ENCODE results near the gene NAT9.
A peak's percentile ranks its signal among the peaks of the same experiment; 100 is the strongest.

NAT9 gene

DNA sequence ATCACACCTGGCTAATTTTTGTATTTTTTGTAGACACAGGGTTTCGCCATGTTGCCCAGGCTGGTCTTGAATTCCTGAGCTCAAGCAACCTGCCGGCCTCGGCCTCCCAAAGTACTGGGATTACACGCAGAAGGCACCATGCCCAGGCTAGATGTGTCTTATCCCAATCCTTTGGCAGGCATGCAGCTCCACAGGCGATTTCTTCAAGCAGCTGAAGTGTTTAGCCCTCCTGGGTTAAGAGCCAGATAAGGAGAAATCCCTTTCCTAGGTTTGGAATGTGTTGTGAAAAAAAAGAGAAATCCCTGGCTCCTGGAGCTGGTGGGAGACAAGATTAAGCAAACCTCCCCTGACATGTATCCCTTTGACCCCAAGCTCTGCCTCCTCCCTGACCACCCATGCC lies 29.8 kb downstream of the NAT9 start:
- no peak for DNase-seq (ENCODE audit: low read depth, low spot score)
- Histone ChIP-seq H3K4me3 (ENCODE audit: low read length) (no peak overlapping the region), H3K36me3 (ENCODE audit: control insufficient read depth, insufficient read depth, low read length) (no peaks in the 10 kb centered on the region), H3K9me3 (ENCODE audit: control insufficient read depth, insufficient read depth, low read length) (no peaks in the 10 kb centered on the region), H3K27me3 (ENCODE audit: control insufficient read depth, insufficient read depth, low read length) (no peaks in the 10 kb centered on the region), H3K4me1 (ENCODE audit: control insufficient read depth, insufficient read depth, low read length) (peaks cover 12% of the 10 kb centered on the region), H3K27ac (ENCODE audit: low read length) (no peak overlapping the region)
- no CpG with 5 or more reads among the region's 5 CpGs for WGBS (ENCODE audit: insufficient coverage, insufficient read length)

DNA sequence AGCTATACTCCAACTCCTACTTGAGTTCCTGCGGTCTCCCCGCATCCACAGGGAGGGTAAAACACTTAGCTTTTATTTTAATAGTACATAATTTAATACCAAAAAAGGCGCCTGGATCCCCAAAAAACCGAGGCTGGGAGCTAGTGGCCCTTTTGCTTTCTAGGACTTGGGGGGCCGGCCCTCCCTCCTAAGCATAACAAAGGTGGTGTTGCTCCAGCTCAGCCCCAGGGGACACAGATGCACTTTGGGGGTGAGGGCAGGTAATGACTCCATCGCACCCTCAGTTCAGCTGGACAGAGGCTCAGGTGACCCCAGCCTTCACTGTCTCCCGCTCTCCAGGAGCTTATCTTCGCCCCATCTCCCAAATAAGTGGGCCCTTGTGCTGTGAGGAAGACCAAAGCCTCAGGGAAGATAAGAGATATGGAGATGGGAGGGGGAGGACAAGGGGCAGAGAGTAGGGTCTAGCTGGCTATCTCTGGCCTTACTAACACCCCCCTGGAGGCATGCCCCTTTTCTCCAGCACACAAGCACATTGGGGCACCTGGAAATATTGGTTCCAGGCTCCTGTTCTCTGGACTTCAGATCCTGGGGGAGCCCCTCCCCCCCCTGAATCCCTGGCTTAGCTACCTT lies 30.5 kb downstream of the NAT9 start:
- H3K27me3 ChIP-seq (ENCODE audit: control insufficient read depth, insufficient read depth, low read length): no peaks in the 10 kb centered on the region
- H3K27ac ChIP-seq (ENCODE audit: low read length): no peak overlapping the region
- DNase-seq (ENCODE audit: low read depth, low spot score): no peak
- H3K9me3 ChIP-seq (ENCODE audit: control insufficient read depth, insufficient read depth, low read length): no peaks in the 10 kb centered on the region
- WGBS (ENCODE audit: insufficient coverage, insufficient read length): no CpG with 5 or more reads among the region's 8 CpGs
- peaks cover 10% of the 10 kb centered on the region for H3K4me1 ChIP-seq (ENCODE audit: control insufficient read depth, insufficient read depth, low read length)
- H3K36me3 ChIP-seq (ENCODE audit: control insufficient read depth, insufficient read depth, low read length): no peaks in the 10 kb centered on the region
- no peak overlapping the region for H3K4me3 ChIP-seq (ENCODE audit: low read length)

DNA sequence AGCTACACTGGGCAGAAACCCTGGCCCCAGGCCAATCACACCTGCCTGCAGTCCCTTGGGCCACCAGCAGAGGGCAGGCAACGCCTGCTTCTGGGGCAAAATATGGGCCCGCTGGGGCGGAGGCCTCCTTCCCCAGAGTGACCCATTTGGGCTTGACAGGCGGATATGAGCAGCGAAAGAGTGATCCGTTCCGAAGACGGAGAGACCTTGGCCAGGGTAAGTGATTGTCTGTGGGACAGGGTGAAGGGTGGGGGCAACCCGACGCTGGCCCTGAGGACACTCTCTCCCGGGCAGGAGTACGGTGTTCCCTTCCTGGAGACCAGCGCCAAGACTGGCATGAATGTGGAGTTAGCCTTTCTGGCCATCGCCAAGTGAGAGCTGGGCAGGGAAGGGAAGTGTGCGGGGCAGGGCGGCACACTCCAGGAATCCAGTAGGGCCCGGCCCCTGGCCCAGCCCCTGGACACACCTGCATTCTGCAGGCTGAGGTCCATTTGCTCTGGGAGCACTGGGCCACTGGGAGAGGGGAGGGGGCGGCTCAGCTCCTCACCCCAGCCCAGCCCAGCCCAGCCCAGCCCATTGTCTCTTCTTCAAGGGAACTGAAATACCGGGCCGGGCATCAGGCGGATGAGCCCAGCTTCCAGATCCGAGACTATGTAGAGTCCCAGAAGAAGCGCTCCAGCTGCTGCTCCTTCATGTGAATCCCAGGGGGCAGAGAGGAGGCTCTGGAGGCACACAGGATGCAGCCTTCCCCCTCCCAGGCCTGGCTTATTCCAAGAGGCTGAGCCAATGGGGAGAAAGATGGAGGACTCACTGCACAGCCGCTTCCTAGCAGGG lies 31.2 kb downstream of the NAT9 start:
- no peak for DNase-seq (ENCODE audit: low read depth, low spot score)
- peaks cover 10% of the 10 kb centered on the region for H3K4me1 ChIP-seq (ENCODE audit: control insufficient read depth, insufficient read depth, low read length)
- peak overlapping the region; percentile 3; the same call in 1 of the 2 replicates for H3K4me3 ChIP-seq (ENCODE audit: low read length)
- no CpG with 5 or more reads among the region's 24 CpGs for WGBS (ENCODE audit: insufficient coverage, insufficient read length)
- H3K27ac ChIP-seq (ENCODE audit: low read length): no peak overlapping the region
- H3K36me3 ChIP-seq (ENCODE audit: control insufficient read depth, insufficient read depth, low read length): no peaks in the 10 kb centered on the region
- H3K9me3 ChIP-seq (ENCODE audit: control insufficient read depth, insufficient read depth, low read length): no peaks in the 10 kb centered on the region
- no peaks in the 10 kb centered on the region for H3K27me3 ChIP-seq (ENCODE audit: control insufficient read depth, insufficient read depth, low read length)

DNA sequence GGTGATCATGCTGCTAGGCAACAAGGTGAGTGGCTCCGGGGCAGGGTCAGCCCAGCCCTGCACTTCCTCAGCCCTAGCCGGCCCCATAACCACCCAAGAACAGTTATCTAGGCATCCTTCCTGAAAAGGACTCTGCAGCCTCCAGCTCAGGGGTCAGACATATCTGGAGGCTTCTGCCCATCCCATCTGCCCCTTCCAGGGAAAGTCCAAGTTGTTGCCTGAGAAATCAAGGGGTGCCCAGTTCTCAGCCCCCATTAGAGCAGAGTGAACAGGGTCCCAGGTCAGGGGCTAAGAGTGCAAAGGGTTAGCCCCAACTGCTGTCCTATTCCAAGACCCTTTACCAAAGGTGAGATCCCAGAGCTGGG lies 31.8 kb downstream of the NAT9 start:
- H3K36me3 ChIP-seq (ENCODE audit: control insufficient read depth, insufficient read depth, low read length): no peaks in the 10 kb centered on the region
- no peaks in the 10 kb centered on the region for H3K9me3 ChIP-seq (ENCODE audit: control insufficient read depth, insufficient read depth, low read length)
- no CpG with 5 or more reads among the region's 2 CpGs for WGBS (ENCODE audit: insufficient coverage, insufficient read length)
- no peaks in the 10 kb centered on the region for H3K27me3 ChIP-seq (ENCODE audit: control insufficient read depth, insufficient read depth, low read length)
- H3K27ac ChIP-seq (ENCODE audit: low read length): no peak overlapping the region
- no peak overlapping the region for H3K4me3 ChIP-seq (ENCODE audit: low read length)
- DNase-seq (ENCODE audit: low read depth, low spot score): no peak
- peaks cover 10% of the 10 kb centered on the region for H3K4me1 ChIP-seq (ENCODE audit: control insufficient read depth, insufficient read depth, low read length)

DNA sequence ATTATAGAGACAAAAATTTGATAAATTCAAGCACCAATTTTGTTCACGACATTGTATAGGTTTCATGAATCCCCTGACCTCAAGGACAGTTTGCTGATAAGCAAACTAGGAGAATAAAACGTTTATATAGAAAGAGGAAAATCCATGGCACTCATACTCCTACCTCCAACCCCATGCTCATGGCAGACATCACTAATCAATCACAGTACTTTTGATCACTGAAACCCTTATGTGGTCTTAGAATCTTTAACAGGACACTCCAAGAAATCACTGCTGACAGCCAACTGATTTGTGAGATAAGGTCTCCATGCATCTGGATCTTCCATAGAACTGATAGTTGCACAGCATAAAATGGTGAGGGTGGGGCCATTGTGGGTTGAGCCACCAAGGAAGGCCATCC lies 32.4 kb downstream of the NAT9 start:
- no peaks in the 10 kb centered on the region for H3K27me3 ChIP-seq (ENCODE audit: control insufficient read depth, insufficient read depth, low read length)
- peaks cover 10% of the 10 kb centered on the region for H3K4me1 ChIP-seq (ENCODE audit: control insufficient read depth, insufficient read depth, low read length)
- WGBS (ENCODE audit: insufficient coverage, insufficient read length): no CpG with 5 or more reads among the region's 2 CpGs

DNA sequence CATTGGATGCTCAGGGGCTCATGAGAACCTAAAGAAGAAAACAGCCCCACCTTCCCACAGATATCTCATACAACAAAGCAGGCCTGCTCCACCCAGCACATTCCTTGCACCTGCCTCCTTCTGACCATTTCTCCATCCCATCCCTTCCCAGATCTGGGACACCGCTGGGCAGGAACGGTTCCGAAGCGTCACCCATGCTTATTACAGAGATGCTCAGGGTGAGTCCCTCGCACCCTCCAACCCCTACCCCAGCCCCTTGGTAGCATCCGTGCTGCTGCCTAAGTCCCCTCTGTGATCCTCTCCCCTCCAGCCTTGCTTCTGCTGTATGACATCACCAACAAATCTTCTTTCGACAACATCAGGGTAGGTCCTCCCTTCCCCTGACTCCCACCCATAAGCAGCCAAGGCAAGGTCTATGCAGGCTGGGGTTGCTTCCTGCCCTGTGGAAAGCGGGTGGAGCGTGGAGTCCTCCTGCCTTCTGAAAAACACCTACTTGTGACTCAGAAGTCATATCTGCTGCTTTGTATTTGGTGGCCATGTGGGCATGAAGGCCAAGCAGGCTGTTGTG lies 33.1 kb downstream of the NAT9 start:
- Histone ChIP-seq H3K27ac (ENCODE audit: low read length) (no peak overlapping the region), H3K36me3 (ENCODE audit: control insufficient read depth, insufficient read depth, low read length) (no peaks in the 10 kb centered on the region), H3K27me3 (ENCODE audit: control insufficient read depth, insufficient read depth, low read length) (no peaks in the 10 kb centered on the region), H3K4me3 (ENCODE audit: low read length) (no peak overlapping the region), H3K9me3 (ENCODE audit: control insufficient read depth, insufficient read depth, low read length) (no peaks in the 10 kb centered on the region), H3K4me1 (ENCODE audit: control insufficient read depth, insufficient read depth, low read length) (peaks cover 12% of the 10 kb centered on the region)
- no peak for DNase-seq (ENCODE audit: low read depth, low spot score)
- no CpG with 5 or more reads among the region's 9 CpGs for WGBS (ENCODE audit: insufficient coverage, insufficient read length)

More for the DNA sequence above, 32.4 kb downstream of the NAT9 start:
- Histone ChIP-seq H3K4me3 (ENCODE audit: low read length) (no peak overlapping the region), H3K9me3 (ENCODE audit: control insufficient read depth, insufficient read depth, low read length) (no peaks in the 10 kb centered on the region), H3K27ac (ENCODE audit: low read length) (no peak overlapping the region), H3K36me3 (ENCODE audit: control insufficient read depth, insufficient read depth, low read length) (no peaks in the 10 kb centered on the region)
- no peak for DNase-seq (ENCODE audit: low read depth, low spot score)

DNA sequence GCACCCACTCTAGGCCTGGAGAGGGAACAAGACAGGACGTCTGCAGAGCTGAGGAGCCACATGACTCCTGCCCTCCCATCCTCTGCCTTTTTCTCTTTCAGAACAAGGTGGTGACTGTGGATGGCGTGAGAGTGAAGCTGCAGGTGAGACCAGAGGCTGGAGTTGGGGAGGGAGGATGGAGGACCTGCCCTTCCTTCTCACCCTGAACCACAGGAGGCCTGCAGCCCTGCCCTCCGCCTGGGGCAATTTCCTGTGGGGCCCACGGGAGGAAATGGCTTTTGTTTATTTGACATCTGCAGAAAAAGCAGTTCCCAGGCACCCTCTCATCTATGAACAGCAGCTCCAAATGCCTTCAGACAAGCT lies 34.0 kb downstream of the NAT9 start:
- Histone ChIP-seq H3K27ac (ENCODE audit: low read length) (no peak overlapping the region), H3K36me3 (ENCODE audit: control insufficient read depth, insufficient read depth, low read length) (no peaks in the 10 kb centered on the region), H3K4me3 (ENCODE audit: low read length) (no peak overlapping the region), H3K4me1 (ENCODE audit: control insufficient read depth, insufficient read depth, low read length) (peaks cover 10% of the 10 kb centered on the region), H3K9me3 (ENCODE audit: control insufficient read depth, insufficient read depth, low read length) (no peaks in the 10 kb centered on the region), H3K27me3 (ENCODE audit: control insufficient read depth, insufficient read depth, low read length) (no peaks in the 10 kb centered on the region)
- WGBS (ENCODE audit: insufficient coverage, insufficient read length): no CpG with 5 or more reads among the region's 4 CpGs
- no peak for DNase-seq (ENCODE audit: low read depth, low spot score)

DNA sequence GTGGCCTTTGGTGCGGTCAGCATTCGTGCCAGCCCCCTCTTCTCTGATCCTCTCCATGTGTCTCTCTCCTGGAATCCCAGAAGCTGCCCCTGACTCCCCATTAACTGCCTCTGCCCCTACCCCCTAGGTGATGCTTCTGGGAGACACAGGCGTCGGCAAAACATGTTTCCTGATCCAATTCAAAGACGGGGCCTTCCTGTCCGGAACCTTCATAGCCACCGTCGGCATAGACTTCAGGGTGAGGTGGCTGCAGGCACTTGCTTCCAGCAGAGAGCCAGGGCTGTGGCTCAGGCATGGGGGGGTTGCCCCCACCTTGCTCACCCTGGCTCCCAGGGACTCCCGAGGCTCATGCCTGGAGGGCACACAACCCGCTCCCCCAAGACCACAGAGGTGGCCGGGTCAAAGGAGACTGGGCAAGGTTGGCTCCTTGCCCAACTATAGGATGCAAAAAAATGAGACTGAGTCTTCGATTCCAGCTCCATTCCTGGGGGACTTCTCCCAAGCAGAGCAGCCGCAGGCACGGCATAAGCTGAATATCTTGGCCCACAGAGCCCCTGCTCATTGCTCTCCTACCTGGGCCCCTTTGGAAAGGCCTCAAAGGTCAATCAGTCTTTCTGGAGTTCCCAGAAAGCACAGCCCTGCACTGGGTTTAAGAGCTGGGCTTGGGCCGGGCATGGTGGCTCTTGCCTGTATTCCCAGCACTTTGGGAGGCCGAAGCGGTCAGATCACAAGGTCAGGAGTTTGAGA lies 35.3 kb downstream of the NAT9 start:
- Histone ChIP-seq H3K9me3 (ENCODE audit: control insufficient read depth, insufficient read depth, low read length) (no peaks in the 10 kb centered on the region), H3K27me3 (ENCODE audit: control insufficient read depth, insufficient read depth, low read length) (no peaks in the 10 kb centered on the region), H3K4me3 (ENCODE audit: low read length) (no peak overlapping the region), H3K36me3 (ENCODE audit: control insufficient read depth, insufficient read depth, low read length) (no peaks in the 10 kb centered on the region), H3K4me1 (ENCODE audit: control insufficient read depth, insufficient read depth, low read length) (peaks cover 6% of the 10 kb centered on the region; the same call in 1 of the 2 replicates), H3K27ac (ENCODE audit: low read length) (no peak overlapping the region)
- WGBS (ENCODE audit: insufficient coverage, insufficient read length): no CpG with 5 or more reads among the region's 17 CpGs
- DNase-seq (ENCODE audit: low read depth, low spot score): no peak

DNA sequence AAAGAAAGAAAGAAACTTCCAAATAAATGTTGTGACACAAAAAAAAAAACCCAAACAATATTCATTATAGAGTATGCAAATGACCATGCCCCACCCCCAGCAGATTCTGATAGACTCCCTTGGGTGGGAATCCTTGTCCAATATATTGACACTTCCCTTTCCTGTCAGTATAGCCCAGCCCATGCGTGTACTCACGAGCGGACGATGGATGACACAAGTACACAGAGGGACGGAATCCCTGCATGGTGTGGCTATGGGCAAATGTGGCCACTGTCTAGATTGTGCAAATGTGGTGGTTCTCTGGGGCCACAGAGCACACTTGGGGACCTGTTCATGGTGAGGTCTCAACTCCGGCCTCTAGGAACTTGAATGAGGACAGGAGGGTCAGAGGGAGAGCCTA lies 36.0 kb downstream of the NAT9 start:
- peaks cover 6% of the 10 kb centered on the region; the same call in 1 of the 2 replicates for H3K4me1 ChIP-seq (ENCODE audit: control insufficient read depth, insufficient read depth, low read length)
- WGBS (ENCODE audit: insufficient coverage, insufficient read length): no CpG with 5 or more reads among the region's 6 CpGs
- no peak overlapping the region for H3K4me3 ChIP-seq (ENCODE audit: low read length)
- no peaks in the 10 kb centered on the region for H3K36me3 ChIP-seq (ENCODE audit: control insufficient read depth, insufficient read depth, low read length)
- H3K27me3 ChIP-seq (ENCODE audit: control insufficient read depth, insufficient read depth, low read length): no peaks in the 10 kb centered on the region
- H3K27ac ChIP-seq (ENCODE audit: low read length): no peak overlapping the region
- no peak for DNase-seq (ENCODE audit: low read depth, low spot score)
- H3K9me3 ChIP-seq (ENCODE audit: control insufficient read depth, insufficient read depth, low read length): no peaks in the 10 kb centered on the region

DNA sequence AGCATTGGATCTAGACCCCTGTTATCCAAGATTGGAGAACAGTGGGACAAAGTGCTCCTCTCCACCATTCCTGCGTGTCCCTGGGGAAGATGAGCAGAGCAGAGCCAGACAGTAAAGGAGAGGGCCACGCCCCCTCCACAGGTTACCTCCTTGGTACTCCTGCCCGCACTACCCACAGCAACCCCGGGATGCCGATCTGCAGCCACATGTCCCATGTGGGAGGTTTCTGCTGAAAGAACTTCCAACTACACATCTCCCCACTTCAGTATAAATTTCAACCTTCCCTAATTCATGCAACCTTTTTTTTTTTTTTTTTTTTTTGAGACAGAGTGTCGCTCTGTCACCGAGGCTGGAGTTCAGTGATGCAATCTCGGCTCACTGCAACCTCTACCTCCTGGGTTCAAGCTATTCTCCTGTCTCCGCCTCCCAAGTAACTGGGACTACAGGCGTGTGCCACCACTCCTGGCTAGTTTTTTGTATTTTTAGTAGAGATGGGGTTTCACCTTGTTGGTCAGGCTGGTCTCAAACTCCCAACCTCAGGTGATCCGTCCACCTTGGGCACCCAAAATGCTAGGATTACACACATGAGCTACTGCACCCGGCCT lies 36.8 kb downstream of the NAT9 start:
- Histone ChIP-seq H3K27me3 (ENCODE audit: control insufficient read depth, insufficient read depth, low read length) (no peaks in the 10 kb centered on the region), H3K36me3 (ENCODE audit: control insufficient read depth, insufficient read depth, low read length) (no peaks in the 10 kb centered on the region), H3K4me3 (ENCODE audit: low read length) (no peak overlapping the region), H3K4me1 (ENCODE audit: control insufficient read depth, insufficient read depth, low read length) (0 out of 2 replicates have a peak, but pooled peaks cover 3% of the 10 kb centered on the region), H3K27ac (ENCODE audit: low read length) (no peak overlapping the region), H3K9me3 (ENCODE audit: control insufficient read depth, insufficient read depth, low read length) (no peaks in the 10 kb centered on the region)
- no peak for DNase-seq (ENCODE audit: low read depth, low spot score)
- no CpG with 5 or more reads among the region's 12 CpGs for WGBS (ENCODE audit: insufficient coverage, insufficient read length)

All from iPS DF 6.9 (cell line).